NCI-H146 treated with DMSO at 0.1 percent for 48 hours (cell line): Measurements from ENCODE around the gene PDK2.
"Not testable (repeated sequence)": the region's sequence is repeated elsewhere in the genome, so short reads cannot be mapped to it uniquely, and the experiment has no call there.

Experiments
- DNase-seq: peaks from one replicate; lab custom pipeline; 2025; ENCODE audit not compliant: unreplicated experiment; lab: John Stamatoyannopoulos, UW

Gene PDK2

DNA sequence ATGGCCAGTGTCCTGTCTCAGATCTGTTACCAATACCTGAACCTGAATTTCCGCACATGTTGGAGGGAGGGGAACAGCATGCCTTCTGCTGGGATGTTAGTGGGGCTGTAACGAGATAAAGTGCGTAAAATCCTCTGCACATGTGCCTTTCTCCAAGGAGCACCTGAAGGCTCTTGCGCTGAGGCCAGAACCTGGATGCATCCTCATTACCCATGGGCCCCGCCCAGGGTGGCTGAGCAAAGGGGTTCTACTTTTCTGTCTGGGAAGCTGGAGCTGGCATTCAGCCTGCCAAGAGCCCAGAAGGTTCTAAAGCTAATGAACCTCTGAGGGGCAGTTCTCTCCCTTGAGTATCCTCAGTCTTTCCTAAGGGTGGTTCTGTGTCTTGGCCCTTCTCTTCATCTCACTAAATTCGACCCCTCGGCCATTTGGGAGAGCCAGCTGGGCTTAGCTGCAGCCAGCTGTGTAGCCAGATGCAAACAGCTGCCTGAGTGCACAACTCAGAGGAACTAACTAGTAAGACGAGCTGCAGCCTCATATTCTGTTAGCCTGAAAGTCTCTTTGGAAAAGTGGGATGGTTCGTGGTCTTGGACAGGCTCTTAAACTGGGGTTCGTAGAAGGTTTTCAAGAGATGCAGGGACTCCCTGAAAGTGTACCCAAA is 36.7 kb upstream of the PDK2 start:
- DNase-seq: no peak

GRCh38 chr17:50059256-50059655 is 35.9 kb upstream of the PDK2 start:
- DNase-seq: no peak

GRCh38 chr17:50059759-50060273 is 35.3 kb upstream of the PDK2 start:
- DNase-seq: no peak

- no peak for DNase-seq
Measured at GRCh38 chr17:50060951-50061712, 34.0 kb upstream of the PDK2 start.

DNA sequence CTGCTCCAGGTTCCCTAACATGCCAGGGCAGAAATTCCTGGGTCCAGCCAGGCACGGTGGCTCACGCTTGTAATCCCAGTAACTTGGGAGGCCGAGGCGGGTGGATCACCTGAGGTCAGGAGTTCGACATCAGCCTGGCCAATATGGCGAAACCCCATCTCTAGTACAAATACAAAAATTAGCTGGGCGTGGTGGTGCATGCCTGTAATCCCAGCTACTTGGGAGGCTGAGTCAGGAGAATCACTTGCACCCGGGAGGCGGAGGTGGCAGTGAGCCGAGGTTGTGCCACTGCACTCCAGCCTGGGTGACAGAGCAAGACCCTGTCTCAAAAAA is 33.5 kb upstream of the PDK2 start:
- DNase-seq: not testable (repeated sequence)

DNA sequence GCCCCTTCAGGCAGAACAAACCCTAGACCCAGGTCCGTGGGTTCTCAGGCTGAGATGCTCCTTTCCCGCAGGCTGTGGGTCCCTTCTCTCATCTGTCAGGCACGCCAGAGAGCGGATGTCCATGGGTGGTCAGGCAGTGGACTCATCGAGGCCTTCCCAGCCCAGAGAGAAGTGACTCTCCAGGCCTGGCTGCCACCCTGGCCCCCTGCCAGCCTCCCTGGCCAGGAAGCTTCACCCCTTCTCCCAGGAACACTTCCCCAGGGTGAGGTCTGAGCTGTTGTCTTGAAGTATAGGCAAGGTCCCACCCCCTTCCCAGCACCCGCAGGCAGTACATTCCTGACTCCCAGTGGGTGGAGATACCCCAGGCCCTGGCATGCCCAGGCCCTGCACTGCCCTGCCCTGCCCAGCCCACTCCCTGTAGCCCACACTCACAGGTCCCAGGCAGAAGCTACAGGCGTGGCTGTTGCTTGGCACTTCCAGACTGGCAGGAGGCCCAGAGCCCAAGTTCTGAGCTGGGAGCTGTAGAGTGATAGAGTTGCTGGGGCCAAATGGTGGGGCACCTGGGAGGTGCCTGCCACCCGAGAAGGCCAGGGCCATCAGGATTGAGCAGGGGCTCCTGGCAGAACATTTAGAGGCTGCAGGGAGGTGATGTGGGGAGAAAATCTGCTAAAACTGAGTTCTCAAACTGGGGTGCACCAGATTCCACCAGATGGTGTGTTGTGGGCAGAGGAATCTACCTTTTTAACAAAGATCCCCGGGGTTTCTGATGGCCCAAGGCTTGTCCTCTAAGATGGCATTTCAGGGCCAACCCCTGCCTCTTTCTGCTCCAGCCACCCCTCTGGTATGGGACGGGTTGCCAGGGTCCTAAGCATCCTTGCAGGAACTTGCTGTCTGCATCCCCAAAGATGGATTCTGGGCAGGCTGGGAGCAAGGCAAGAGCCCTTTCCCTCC is 32.6 kb upstream of the PDK2 start:
- DNase-seq: no peak

GRCh38 chr17:50063561-50064252 is 31.4 kb upstream of the PDK2 start:
- no peak for DNase-seq

GRCh38 chr17:50064253-50065001 is 30.7 kb upstream of the PDK2 start:
- DNase-seq: no peak

DNA sequence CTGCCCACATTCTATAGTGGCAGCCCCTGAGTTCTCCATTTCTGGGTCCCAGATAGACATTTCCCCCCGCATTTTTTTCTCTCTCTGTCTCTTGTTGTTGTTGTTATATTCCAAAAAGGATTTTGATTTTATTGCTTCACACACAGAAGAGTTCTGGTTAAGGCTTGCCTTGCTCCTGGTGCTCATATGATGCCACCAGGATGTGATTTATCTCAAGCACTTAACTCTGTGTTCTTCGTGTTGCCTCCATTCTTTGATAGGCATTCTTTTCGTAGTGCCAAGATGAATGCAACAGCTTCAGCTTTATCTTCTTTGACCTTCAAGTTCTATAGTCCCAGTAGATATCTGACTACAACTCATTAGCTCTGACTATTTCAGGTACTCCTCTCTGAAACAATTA is 30.1 kb upstream of the PDK2 start:
- DNase-seq: no peak

- no peak for DNase-seq
Measured at GRCh38 chr17:50066995-50067394, 28.2 kb upstream of the PDK2 start.

- DNase-seq: no peak
Measured at GRCh38 chr17:50067996-50068395, 27.2 kb upstream of the PDK2 start.

GRCh38 chr17:50070908-50071680 is 24.1 kb upstream of the PDK2 start:
- DNase-seq: no peak

DNA sequence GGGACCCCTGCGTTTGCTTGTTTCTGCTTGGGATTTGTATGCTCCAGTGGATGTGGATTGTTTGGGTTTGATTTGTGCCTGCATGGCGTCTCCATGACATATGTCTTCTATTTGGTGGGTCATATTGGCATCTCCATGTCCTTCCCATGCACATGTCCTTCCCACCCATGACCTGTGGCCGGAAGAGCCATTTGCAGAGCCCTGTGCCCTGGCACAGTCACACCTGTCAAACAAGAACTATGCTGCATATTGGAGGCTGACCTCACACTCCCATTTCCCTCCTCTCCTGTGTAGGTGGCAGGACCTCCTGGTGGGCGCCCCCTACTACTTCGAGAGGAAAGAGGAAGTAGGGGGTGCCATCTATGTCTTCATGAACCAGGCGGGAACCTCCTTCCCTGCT is 23.5 kb upstream of the PDK2 start:
- no peak for DNase-seq

GRCh38 chr17:50072130-50072529 is 23.0 kb upstream of the PDK2 start:
- DNase-seq: no peak

DNA sequence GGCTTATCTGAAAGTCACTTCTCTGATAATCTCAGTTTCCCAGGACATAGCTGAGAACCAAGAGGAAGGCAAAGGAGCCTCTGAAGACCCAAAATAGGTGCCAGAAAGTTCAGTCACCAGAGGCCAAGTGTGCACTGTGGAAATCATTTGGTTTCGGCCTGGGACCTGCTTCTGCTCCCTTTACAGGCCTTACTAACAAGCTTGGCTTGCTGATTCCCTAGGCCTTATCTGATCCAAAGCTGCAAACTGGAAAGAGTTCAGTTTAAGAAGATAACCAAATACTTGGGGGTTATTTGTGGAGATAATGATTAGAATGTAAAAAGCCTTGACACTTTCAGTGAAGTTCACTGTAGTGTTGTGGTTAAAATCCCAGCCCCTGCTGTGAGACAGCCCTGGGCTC is 22.2 kb upstream of the PDK2 start:
- DNase-seq: no peak

DNA sequence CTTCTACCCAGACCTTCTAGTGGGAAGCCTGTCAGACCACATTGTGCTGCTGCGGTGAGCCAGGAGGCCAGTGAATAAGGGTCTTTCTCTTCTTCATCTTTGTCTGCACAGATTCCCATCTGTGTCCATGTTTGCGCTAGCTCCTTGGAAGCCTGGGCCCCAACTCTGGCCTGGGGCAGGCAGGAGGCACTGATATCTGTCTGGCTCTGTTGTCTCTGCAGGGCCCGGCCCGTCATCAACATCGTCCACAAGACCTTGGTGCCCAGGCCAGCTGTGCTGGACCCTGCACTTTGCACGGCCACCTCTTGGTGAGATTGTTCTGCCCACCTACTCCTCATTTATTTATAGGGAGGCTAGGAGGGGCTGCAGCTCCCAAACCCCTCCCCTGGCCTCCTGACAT is 20.9 kb upstream of the PDK2 start:
- no peak for DNase-seq

- no peak for DNase-seq
Measured at GRCh38 chr17:50075446-50076032, 19.6 kb upstream of the PDK2 start.

GRCh38 chr17:50076221-50076590 is 18.9 kb upstream of the PDK2 start:
- DNase-seq: no peak

GRCh38 chr17:50076591-50077235 is 18.4 kb upstream of the PDK2 start:
- DNase-seq: no peak
